COR-L47 (cell line): Measurements from ENCODE around the gene C2CD3.
A peak's percentile ranks its signal among the peaks of the same experiment; 100 is the strongest.

Experiments used
- DNase-seq: peaks from one replicate; lab custom pipeline; 2025; lab: John Stamatoyannopoulos, UW

The C2CD3 gene

GRCh38 chr11:73982595-73982989 lies 188.2 kb downstream of the C2CD3 start, which contains the start of gene UCP2:
Gene UCP2, minus strand, starts transcription at chr11:73982843. Its CDS starts 4,465 bp downstream, at chr11:73978378.
- peak; percentile 92 for DNase-seq

- DNase-seq: no peak
These were observed 189.6 kb downstream of the C2CD3 start for GRCh38 chr11:73981051-73981805.

DNA sequence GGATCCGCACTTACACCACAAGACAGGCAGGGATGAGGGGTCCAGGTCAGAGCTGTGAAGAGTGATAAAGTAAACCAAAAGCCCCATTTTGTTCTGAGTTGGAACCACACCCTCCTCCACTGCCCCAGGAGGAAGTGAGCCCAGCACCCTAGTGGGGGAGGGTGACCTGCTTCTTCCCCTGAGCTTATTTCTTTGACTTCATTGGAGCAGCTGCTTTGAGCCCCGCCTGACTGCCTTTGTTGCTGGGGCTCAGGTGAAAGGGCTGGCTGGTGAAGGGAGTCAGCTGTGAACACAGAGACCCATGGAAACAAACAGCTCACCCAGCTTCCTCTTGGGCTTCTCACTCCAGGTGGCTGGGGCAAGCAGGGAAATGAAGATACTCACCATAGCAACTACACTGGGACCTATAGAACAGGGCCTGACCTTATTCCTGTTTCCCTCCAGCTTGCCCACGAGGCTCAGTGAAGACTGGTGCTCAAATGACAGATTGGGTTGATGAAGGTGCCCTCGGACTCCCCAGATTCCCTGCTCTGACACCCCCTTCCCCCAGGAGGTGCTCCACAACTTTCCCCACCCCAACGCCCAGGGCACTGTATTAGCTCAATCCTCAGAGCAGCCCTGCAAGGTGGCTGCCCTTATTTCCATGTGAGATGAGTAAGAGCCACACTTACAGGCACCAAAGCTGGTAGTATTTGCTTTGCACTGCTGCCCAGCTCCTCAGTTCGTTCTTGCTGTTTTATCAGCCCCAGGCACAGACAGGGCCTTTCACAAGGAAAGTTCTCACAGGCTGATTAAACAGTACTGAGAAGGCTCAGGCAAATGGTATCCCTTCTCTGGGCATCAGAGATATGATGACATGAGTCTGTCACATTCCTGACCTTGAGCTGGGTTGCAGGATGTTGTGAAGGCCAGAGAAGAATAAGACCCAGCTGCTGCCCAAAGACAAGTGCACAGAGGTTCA lies 190.5 kb downstream of the C2CD3 start:
- DNase-seq: peak; percentile 76

DNA sequence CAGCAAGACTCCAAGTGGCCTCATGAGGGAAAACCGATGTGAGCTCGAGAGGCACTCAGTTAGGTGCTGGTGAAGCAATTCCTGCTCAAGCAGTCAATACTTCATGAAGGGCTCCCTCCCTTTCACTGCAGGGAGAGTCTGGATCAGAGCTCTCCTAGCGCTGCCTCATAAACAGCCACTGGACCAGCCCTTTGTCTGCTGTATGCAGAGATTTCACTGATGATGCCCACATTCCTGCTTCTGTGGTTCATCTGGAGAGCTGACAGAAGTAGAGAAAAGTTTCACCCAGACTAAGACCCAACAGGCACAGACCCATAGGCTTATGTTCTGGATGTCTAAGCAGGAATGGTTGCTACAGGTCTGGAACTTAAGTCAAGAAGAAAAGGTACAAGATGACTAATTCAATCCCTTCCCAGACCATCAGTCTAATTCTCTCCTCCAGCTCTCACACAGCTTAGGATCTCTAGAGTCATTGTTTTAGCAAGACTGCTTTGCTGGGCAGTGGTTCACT lies 192.2 kb downstream of the C2CD3 start:
- no peak for DNase-seq

- no peak for DNase-seq
These were observed 192.8 kb downstream of the C2CD3 start for GRCh38 chr11:73977856-73978519.

GRCh38 chr11:73976451-73977151 lies 194.2 kb downstream of the C2CD3 start:
- no peak for DNase-seq

GRCh38 chr11:73975479-73975757 lies 195.4 kb downstream of the C2CD3 start:
- no peak for DNase-seq

- DNase-seq: no peak
These were observed 196.0 kb downstream of the C2CD3 start for GRCh38 chr11:73974604-73975478.

- DNase-seq: no peak
These were observed 198.0 kb downstream of the C2CD3 start for GRCh38 chr11:73972620-73973449.

GRCh38 chr11:73972187-73972586 lies 198.6 kb downstream of the C2CD3 start:
- DNase-seq: no peak

DNA sequence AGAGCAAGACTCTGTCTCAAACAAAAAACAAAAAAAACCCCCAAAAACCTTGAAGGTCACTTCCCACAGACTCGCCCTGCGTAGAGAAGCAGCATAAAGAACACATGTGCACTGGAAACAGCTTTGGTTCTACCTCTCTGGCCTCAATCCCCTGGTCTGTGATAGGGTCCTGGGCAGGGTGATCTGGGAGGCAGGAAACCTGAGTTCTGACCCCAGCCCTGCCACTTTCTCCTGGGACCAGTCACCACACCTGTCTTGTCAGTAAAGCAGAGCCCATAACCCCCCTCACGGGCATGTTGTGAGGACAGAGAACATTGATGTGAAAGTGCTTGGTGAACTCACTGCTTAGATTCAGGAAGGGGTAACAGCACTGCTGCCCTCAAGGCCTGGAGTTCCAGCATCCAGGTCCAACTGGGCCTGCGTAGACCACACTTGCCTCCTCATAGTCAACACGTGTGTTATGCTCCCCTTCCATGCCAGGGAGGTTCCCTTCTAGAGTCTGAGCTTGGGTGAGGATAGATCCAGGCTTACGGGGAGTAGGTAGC lies 199.6 kb downstream of the C2CD3 start:
- no peak for DNase-seq

GRCh38 chr11:73969991-73970800 lies 200.6 kb downstream of the C2CD3 start:
- DNase-seq: no peak

GRCh38 chr11:73969091-73969490 lies 201.7 kb downstream of the C2CD3 start:
- no peak for DNase-seq

GRCh38 chr11:73968356-73968966 lies 202.3 kb downstream of the C2CD3 start:
- no peak for DNase-seq

DNA sequence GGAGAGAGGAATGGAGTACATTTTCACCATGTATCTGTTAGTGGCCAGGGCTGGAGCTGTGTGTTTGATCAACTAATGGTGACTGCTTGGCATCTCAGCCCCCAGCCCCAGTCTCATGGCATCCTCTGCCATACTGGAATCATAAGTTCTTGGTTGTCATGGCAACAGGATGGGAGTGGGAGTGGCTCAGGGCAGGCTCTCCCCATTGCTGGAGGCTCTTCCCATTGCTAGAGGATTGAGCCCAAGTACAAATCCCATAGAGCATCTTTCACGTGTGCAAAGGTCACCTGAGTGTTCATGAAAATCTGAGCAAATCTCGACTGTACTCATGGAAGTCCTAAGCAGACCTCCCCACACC lies 205.1 kb downstream of the C2CD3 start:
- DNase-seq: no peak

DNA sequence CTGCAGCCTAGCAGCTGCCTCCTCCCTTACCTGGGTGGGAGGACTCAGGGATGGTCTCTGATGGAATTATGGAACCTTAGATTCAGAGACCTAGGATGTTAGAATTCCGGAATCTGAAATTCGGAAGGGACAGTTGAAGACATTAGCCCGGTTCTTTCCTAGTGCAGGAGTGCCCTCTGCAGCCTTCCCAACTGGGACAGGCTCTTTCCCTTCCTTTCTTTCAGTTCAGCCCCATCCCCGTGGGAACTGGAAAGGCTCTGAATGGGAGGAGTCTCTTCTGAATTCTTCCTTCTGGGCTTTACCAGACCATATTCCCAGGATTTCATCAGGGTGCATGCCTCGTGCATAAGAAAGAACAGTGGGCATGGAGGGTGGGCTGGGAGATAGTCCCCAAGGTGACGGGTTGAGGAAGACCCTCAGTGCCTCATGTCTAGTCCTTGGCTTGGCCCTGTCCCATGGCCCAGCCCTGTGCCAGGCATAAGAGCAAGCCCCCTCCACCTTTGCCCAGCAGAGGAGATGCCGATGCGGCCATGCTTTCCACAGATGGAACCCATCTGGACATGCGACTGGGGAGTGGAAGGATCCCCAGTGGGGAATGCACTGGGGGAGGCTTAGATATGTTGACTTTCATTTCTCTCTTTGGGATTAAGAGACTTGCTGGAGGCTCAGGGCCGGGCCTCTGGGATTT lies 205.6 kb downstream of the C2CD3 start:
- no peak for DNase-seq

GRCh38 chr11:73963861-73964260 lies 206.9 kb downstream of the C2CD3 start:
- no peak for DNase-seq
